Fibroblast of villous mesenchyme (primary cell): ENCODE measurements around the gene NME7. TPM values are rescaled to one million over a fixed set of nuclear protein-coding genes. Genes with fewer than 3 reads are reported as not detected.

Experiments
- DNase-seq: peaks from one replicate; pipeline ENCODE4 v3.0.0-alpha.2; 2010; ENCODE audit warnings: low read depth
- H3K4me3 ChIP-seq: 2 replicates; pipeline ENCODE4 v1.5.1; 2011; ENCODE audit warnings: low read depth, mild to moderate bottlenecking, low read length
- total RNA-seq: library from RNA; depleted of rRNA; stranded (reverse); fragments of >200 nt; gene quantifications from 2 replicates; pipeline ENCODE4 v1.2.3, GENCODE V29; 2012
- TF ChIP-seq, protein P1 (sequence below): IDR thresholded peaks from 2 replicates; pipeline ENCODE4 v1.5.1; 2012; ENCODE audit warnings: low read depth, mild to moderate bottlenecking, low read length; ENCODE audit not compliant: insufficient read depth

Gene NME7
- total RNA-seq, 1 donor: 41.9 TPM

GRCh38 chr1:169117014-169117413, 250.6 kb downstream of the NME7 start:
- H3K4me3 ChIP-seq: no peak overlapping the region
- TF ChIP-seq, protein P1, sequence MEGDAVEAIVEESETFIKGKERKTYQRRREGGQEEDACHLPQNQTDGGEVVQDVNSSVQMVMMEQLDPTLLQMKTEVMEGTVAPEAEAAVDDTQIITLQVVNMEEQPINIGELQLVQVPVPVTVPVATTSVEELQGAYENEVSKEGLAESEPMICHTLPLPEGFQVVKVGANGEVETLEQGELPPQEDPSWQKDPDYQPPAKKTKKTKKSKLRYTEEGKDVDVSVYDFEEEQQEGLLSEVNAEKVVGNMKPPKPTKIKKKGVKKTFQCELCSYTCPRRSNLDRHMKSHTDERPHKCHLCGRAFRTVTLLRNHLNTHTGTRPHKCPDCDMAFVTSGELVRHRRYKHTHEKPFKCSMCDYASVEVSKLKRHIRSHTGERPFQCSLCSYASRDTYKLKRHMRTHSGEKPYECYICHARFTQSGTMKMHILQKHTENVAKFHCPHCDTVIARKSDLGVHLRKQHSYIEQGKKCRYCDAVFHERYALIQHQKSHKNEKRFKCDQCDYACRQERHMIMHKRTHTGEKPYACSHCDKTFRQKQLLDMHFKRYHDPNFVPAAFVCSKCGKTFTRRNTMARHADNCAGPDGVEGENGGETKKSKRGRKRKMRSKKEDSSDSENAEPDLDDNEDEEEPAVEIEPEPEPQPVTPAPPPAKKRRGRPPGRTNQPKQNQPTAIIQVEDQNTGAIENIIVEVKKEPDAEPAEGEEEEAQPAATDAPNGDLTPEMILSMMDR: no peak
- DNase-seq: no peak

GRCh38 chr1:169115891-169116585, 251.6 kb downstream of the NME7 start:
- TF ChIP-seq, protein P1: no peak
- no peak overlapping the region for H3K4me3 ChIP-seq
- DNase-seq: peak; percentile 33

DNA sequence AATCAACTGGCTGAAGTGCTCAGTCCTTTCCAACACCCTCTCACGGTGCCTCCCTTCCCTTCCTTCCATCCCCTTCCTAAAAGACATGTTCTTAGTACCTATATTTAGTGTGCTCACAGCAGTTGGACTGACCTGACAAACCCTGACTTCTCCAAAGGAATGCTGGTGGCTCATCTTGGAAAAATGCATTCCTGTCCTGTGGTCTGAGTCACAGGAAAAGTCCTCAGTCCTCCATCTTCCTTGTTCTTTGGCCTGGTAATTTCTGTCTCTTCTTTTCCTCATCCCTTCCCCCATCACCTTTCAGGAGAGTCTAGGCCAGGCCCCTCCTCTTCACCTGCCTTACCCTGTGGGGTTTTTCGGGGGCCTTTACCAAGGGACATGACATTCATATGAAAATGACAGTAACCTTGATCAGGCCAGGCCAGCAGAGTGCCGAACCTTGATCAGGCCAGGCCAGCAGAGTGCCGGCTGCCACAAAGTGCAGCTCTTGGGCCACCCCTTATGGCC, 253.9 kb downstream of the NME7 start:
- no peak overlapping the region for H3K4me3 ChIP-seq
- TF ChIP-seq, protein P1: no peak
- peak; percentile 73 for DNase-seq

DNA sequence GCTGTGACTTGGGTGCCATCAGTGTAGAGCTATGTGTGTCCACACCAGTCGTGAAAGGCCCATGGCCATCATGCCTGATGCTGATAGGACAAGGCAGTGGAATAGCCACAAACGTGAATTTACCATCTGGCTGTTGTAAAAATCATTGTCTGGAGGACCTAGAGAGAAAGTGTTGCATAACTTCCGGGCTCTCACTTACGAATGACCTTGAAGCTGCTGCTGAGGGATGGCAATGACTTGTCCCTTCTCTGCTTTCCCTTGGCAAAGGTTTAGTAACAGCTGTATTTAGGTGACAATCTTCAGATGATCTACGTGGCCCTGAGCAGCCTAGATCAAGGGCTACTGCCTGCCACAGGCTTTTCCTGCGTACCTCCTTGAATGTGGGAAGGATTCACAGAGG, 255.4 kb downstream of the NME7 start:
- H3K4me3 ChIP-seq: no peak overlapping the region
- peak; percentile 76 for DNase-seq
- TF ChIP-seq, protein P1: no peak

GRCh38 chr1:169111472-169111871, 256.1 kb downstream of the NME7 start:
- DNase-seq: no peak
- TF ChIP-seq, protein P1: no peak
- no peak overlapping the region for H3K4me3 ChIP-seq

- peak overlapping the region; percentile 43 for H3K4me3 ChIP-seq
Observed at GRCh38 chr1:169110689-169111447, 256.7 kb downstream of the NME7 start.

More at GRCh38 chr1:169110689-169111447, 256.7 kb downstream of the NME7 start:
- peak; percentile 76 for DNase-seq
- TF ChIP-seq, protein P1: no peak
